ENCODE measurements around the gene PPP1R10. TPM values are rescaled to one million over a fixed set of nuclear protein-coding genes. Genes with fewer than 3 reads are reported as not detected.

The PPP1R10 gene
- total RNA-seq, 1 donor from 2014 or later: 69.1 TPM

GRCh38 chr6:30571762-30572082 lies 45.3 kb downstream of the PPP1R10 start:
- H3K9ac ChIP-seq (ENCODE audit: low read length): peak overlapping the region; percentile 95
- no peaks in the 10 kb centered on the region for H3K9me3 ChIP-seq (ENCODE audit: insufficient read depth, low read depth, low read length)
- H2AFZ ChIP-seq (ENCODE audit: low read depth, low read length): peak overlapping the region; percentile 98
- peak overlapping the region; percentile 99 for H3K4me2 ChIP-seq (ENCODE audit: low read length)
- H3K4me1 ChIP-seq (ENCODE audit: insufficient read depth, low read length): peaks cover 16% of the 10 kb centered on the region
- H4K20me1 ChIP-seq (ENCODE audit: insufficient read depth, low read length): peaks cover 44% of the 10 kb centered on the region
- Mint-ChIP-seq H3K36me3 (ENCODE audit: low read depth, unreplicated experiment) (no peaks in the 10 kb centered on the region), H3K9me3 (ENCODE audit: unreplicated experiment) (no peaks in the 10 kb centered on the region), H3K4me3 (ENCODE audit: unreplicated experiment) (peak overlapping the region; percentile 99), H3K4me1 (ENCODE audit: low read depth, unreplicated experiment) (peaks cover 20% of the 10 kb centered on the region), H3K27ac (ENCODE audit: unreplicated experiment) (peak overlapping the region; percentile 94), H3K27me3 (ENCODE audit: low read depth, unreplicated experiment) (no peaks in the 10 kb centered on the region)
- no peaks in the 10 kb centered on the region for H3K36me3 ChIP-seq (ENCODE audit: insufficient read depth, low read length)
- H3K4me3 ChIP-seq (ENCODE audit: insufficient read depth, low read depth, low read length): peak overlapping the region; percentile 91
- no peaks in the 10 kb centered on the region for H3K27me3 ChIP-seq (ENCODE audit: insufficient read depth, low read length)
- no peak for FAIRE-seq
- DNase-seq (ENCODE audit: low read depth): no peak
- H3K79me2 ChIP-seq (ENCODE audit: insufficient read depth, low read length): peaks cover 53% of the 10 kb centered on the region
- peak overlapping the region; percentile 96 for H3K27ac ChIP-seq (ENCODE audit: low read depth, low read length)
- TF ChIP-seq EZH2 (IDR thresholded peaks at IDR 0.05; ENCODE audit: insufficient read depth, low read length): no peak
- TF ChIP-seq CTCF (IDR thresholded peaks at IDR 0.05; ENCODE audit: insufficient read depth, low read depth, low read length): no peak

- TF ChIP-seq CTCF (IDR thresholded peaks at IDR 0.05; ENCODE audit: insufficient read depth, low read depth, low read length) (no peak), EZH2 (IDR thresholded peaks at IDR 0.05; ENCODE audit: insufficient read depth, low read length) (no peak)
- Histone ChIP-seq H3K9me3 (ENCODE audit: insufficient read depth, low read depth, low read length) (no peaks in the 10 kb centered on the region), H3K4me1 (ENCODE audit: insufficient read depth, low read length) (peaks cover 16% of the 10 kb centered on the region), H3K4me3 (ENCODE audit: insufficient read depth, low read depth, low read length) (peak within 1 kb of the TSS; percentile 91), H4K20me1 (ENCODE audit: insufficient read depth, low read length) (peaks cover 41% of the 10 kb centered on the region), H3K36me3 (ENCODE audit: insufficient read depth, low read length) (no peaks in the 10 kb centered on the region), H3K79me2 (ENCODE audit: insufficient read depth, low read length) (peaks cover 49% of the 10 kb centered on the region), H3K9ac (ENCODE audit: low read length) (peak within 1 kb of the TSS; percentile 95), H3K4me2 (ENCODE audit: low read length) (peak within 1 kb of the TSS; percentile 99), H3K27me3 (ENCODE audit: insufficient read depth, low read length) (no peaks in the 10 kb centered on the region), H3K27ac (ENCODE audit: low read depth, low read length) (peak within 1 kb of the TSS; percentile 96), H2AFZ (ENCODE audit: low read depth, low read length) (peak within 1 kb of the TSS; percentile 98)
- FAIRE-seq: no peak
- peak; percentile 83 for DNase-seq (ENCODE audit: low read depth)
- Mint-ChIP-seq H3K4me1 (ENCODE audit: low read depth, unreplicated experiment) (peaks cover 20% of the 10 kb centered on the region), H3K27me3 (ENCODE audit: low read depth, unreplicated experiment) (no peaks in the 10 kb centered on the region), H3K4me3 (ENCODE audit: unreplicated experiment) (peak within 1 kb of the TSS; percentile 99), H3K36me3 (ENCODE audit: low read depth, unreplicated experiment) (no peaks in the 10 kb centered on the region), H3K27ac (ENCODE audit: unreplicated experiment) (peak within 1 kb of the TSS; percentile 94), H3K9me3 (ENCODE audit: unreplicated experiment) (no peaks in the 10 kb centered on the region)
Measured at GRCh38 chr6:30571075-30571761, 45.8 kb downstream of the PPP1R10 start, which contains the start of gene ABCF1. Gene ABCF1 (plus strand): TSS chr6:30571442. CDS start chr6:30571488, 46 bp downstream.

GRCh38 chr6:30570740-30571074 lies 46.3 kb downstream of the PPP1R10 start:
- no peak for FAIRE-seq
- H3K79me2 ChIP-seq (ENCODE audit: insufficient read depth, low read length): peaks cover 44% of the 10 kb centered on the region
- H3K27me3 Mint-ChIP-seq (ENCODE audit: low read depth, unreplicated experiment): no peaks in the 10 kb centered on the region

More at GRCh38 chr6:30570740-30571074, 46.3 kb downstream of the PPP1R10 start:
- H3K4me1 ChIP-seq (ENCODE audit: insufficient read depth, low read length): peaks cover 16% of the 10 kb centered on the region
- peak overlapping the region; percentile 99 for H3K4me2 ChIP-seq (ENCODE audit: low read length)
- DNase-seq (ENCODE audit: low read depth): no peak
- H3K36me3 ChIP-seq (ENCODE audit: insufficient read depth, low read length): no peaks in the 10 kb centered on the region
- H3K27ac Mint-ChIP-seq (ENCODE audit: unreplicated experiment): peak overlapping the region; percentile 80
- peak overlapping the region; percentile 95 for H3K9ac ChIP-seq (ENCODE audit: low read length)
- H3K36me3 Mint-ChIP-seq (ENCODE audit: low read depth, unreplicated experiment): no peaks in the 10 kb centered on the region
- H2AFZ ChIP-seq (ENCODE audit: low read depth, low read length): peak overlapping the region; percentile 98
- H3K4me3 ChIP-seq (ENCODE audit: insufficient read depth, low read depth, low read length): peak overlapping the region; percentile 91
- no peak for TF ChIP-seq CTCF (IDR thresholded peaks at IDR 0.05; ENCODE audit: insufficient read depth, low read depth, low read length)
- TF ChIP-seq EZH2 (IDR thresholded peaks at IDR 0.05; ENCODE audit: insufficient read depth, low read length): no peak
- H3K4me1 Mint-ChIP-seq (ENCODE audit: low read depth, unreplicated experiment): peaks cover 20% of the 10 kb centered on the region
- no peaks in the 10 kb centered on the region for H3K9me3 Mint-ChIP-seq (ENCODE audit: unreplicated experiment)
- peaks cover 38% of the 10 kb centered on the region for H4K20me1 ChIP-seq (ENCODE audit: insufficient read depth, low read length)
- H3K4me3 Mint-ChIP-seq (ENCODE audit: unreplicated experiment): peak overlapping the region; percentile 99
- H3K27ac ChIP-seq (ENCODE audit: low read depth, low read length): peak overlapping the region; percentile 96
- no peaks in the 10 kb centered on the region for H3K9me3 ChIP-seq (ENCODE audit: insufficient read depth, low read depth, low read length)
- no peaks in the 10 kb centered on the region for H3K27me3 ChIP-seq (ENCODE audit: insufficient read depth, low read length)

All from astrocyte (in vitro differentiated cells and primary cell).